Urinary bladder (tissue), 4 donors: ENCODE results near the gene NCBP2L. TPM values are rescaled to one million over a fixed set of nuclear protein-coding genes. Genes with fewer than 3 reads are reported as not detected.

Experiments used
- DNase-seq: peaks from one replicate; pipeline ENCODE4 v3.0.0-alpha.2; 2015; ENCODE audit errors: extremely low spot score
- H3K27ac ChIP-seq: one replicate; pipeline ENCODE4 v1.5.1; 2013; ENCODE audit warnings: low read depth, mild to moderate bottlenecking, moderate library complexity
- H3K36me3 ChIP-seq: one replicate; pipeline ENCODE4 v1.6.1; 2013; ENCODE audit warnings: mild to moderate bottlenecking, moderate library complexity; ENCODE audit not compliant: insufficient read depth
- H3K4me1 ChIP-seq: one replicate; pipeline ENCODE4 v1.6.1; 2013; ENCODE audit warnings: mild to moderate bottlenecking, moderate library complexity; ENCODE audit not compliant: insufficient read depth
- H3K4me3 ChIP-seq: one replicate; pipeline ENCODE4 v1.5.1; 2013; ENCODE audit warnings: low read depth, low read length
- WGBS: extraction: QIAGEN DNeasy Blood & Tissue Kit; methylation state at CpG from one replicate; pipeline ENCODE4 v1.1.7; 2013; 5-methylcytosine and 5-hydroxymethylcytosine counted together
- polyA plus RNA-seq: library from polyadenylated mRNA; stranded (reverse); fragments of 200-250 nt; gene quantifications from one replicate; pipeline ENCODE4 v1.2.3, GENCODE V29; 2013
- total RNA-seq: library from RNA; depleted of rRNA; stranded (reverse); fragments of >200 nt; gene quantifications from one replicate; pipeline ENCODE4 v1.2.3, GENCODE V29; 2014
- donor health status: healthy with polysubstance abuse.
- donor health status: healthy.

Gene NCBP2L
- total and polyA plus RNA-seq, 2 donors: not detected

DNA sequence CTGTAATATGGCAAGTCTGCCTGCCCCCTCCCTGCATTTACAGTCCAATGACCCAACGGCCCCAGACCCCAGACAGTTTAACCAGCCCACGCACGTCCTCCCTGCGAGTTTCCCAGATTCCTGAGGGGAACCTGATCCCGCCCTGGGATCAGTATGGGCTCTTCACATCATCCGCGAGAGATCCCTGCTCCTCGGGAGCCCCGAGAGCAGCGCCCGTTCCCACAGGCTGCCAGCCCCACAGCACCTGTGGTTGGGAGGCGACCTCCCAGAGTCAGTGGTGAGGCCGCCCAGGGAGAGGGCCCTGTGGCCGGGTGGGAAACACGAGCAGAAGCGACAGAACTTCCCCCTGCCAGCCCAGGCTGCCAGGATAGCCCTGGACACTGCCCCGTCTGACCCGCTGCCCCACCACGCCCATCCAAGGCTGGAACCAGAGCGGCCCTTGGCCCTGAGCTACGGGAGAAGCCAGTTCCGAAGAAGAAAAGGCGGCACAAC, 34.8 kb upstream of the NCBP2L start:
- H3K27ac ChIP-seq: peak overlapping the region; percentile 93
- WGBS: 39% methylated on average over 23 of the region's 23 CpGs
- DNase-seq: no peak
- H3K4me3 ChIP-seq: no peak overlapping the region
- H3K4me1 ChIP-seq: peaks cover 2% of the 10 kb centered on the region
- no peaks in the 10 kb centered on the region for H3K36me3 ChIP-seq

GRCh38 chrX:107743995-107744394, 33.5 kb upstream of the NCBP2L start:
- peak overlapping the region; percentile 5 for H3K27ac ChIP-seq
- no peak for DNase-seq
- no peaks in the 10 kb centered on the region for H3K36me3 ChIP-seq
- WGBS: 97% methylated on average over 7 of the region's 7 CpGs
- H3K4me1 ChIP-seq: peaks cover 2% of the 10 kb centered on the region
- H3K4me3 ChIP-seq: no peak overlapping the region

DNA sequence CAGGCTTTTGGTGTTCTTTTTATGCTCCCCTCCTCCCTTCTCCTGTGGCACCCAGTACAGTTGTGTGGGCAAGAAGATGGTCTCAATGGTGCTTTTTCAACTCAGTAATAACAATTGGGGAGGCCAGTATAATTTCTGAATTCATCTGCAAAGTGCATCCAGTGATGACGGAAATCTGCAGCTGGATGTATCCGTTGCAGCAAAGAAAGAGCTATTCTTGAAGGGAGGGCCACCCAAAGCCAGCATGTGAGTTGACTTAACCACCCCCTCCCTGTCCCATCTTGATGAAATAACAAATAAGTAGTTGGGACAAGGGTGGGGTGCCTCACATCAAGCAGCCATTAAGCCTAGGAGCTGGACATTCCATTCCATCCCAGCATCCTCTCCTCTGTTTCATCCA, 32.7 kb upstream of the NCBP2L start:
- Histone ChIP-seq H3K27ac (no peak overlapping the region), H3K4me1 (no peaks in the 10 kb centered on the region), H3K36me3 (no peaks in the 10 kb centered on the region), H3K4me3 (no peak overlapping the region)
- no peak for DNase-seq
- 92% methylated on average over 2 of the region's 2 CpGs for WGBS

- 14% methylated on average over 3 of the region's 3 CpGs for WGBS
- no peak for DNase-seq
- Histone ChIP-seq H3K27ac (peak overlapping the region; percentile 31), H3K4me3 (no peak overlapping the region), H3K4me1 (no peaks in the 10 kb centered on the region), H3K36me3 (no peaks in the 10 kb centered on the region)
These were observed 29.9 kb upstream of the NCBP2L start for GRCh38 chrX:107747596-107748161.

- H3K27ac ChIP-seq: no peak overlapping the region
- WGBS: 56% methylated on average over 6 of the region's 6 CpGs
- H3K4me1 ChIP-seq: no peaks in the 10 kb centered on the region
- no peak overlapping the region for H3K4me3 ChIP-seq
- no peaks in the 10 kb centered on the region for H3K36me3 ChIP-seq
- DNase-seq: no peak
These were observed 29.0 kb upstream of the NCBP2L start for GRCh38 chrX:107748506-107748905.

- Histone ChIP-seq H3K36me3 (no peaks in the 10 kb centered on the region), H3K27ac (no peak overlapping the region), H3K4me1 (no peaks in the 10 kb centered on the region), H3K4me3 (no peak overlapping the region)
- 97% methylated on average over 6 of the region's 6 CpGs for WGBS
- DNase-seq: no peak
These were observed 27.3 kb upstream of the NCBP2L start for GRCh38 chrX:107750263-107750662.

- Histone ChIP-seq H3K4me1 (no peaks in the 10 kb centered on the region), H3K36me3 (no peaks in the 10 kb centered on the region), H3K27ac (no peak overlapping the region), H3K4me3 (no peak overlapping the region)
- WGBS: 78% methylated on average over 7 of the region's 7 CpGs
- no peak for DNase-seq
These were observed 26.6 kb upstream of the NCBP2L start for GRCh38 chrX:107750861-107751445.

DNA sequence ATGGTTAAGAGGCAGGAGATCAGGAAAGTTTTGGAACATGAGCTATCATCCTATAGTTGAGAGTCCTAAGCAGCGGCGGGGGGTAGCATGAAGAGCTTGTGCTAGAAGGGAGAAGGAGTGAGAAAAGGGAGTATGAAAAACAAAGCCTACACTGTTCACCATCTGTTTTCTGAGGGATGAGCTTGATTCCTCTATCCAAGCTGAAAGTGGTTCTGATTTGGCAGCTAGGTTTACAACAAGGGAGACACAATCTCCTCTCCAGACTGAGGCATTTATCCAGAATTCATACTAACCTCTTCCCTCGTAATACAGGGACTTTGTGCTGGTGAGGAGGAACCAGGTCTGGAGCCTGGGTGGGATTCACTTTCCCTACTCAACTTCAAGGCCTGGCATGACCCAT, 25.5 kb upstream of the NCBP2L start:
- no peak for DNase-seq
- Histone ChIP-seq H3K4me1 (no peaks in the 10 kb centered on the region), H3K27ac (no peak overlapping the region), H3K4me3 (no peak overlapping the region), H3K36me3 (peaks cover 2% of the 10 kb centered on the region)
- WGBS: 80% methylated on average over 3 of the region's 3 CpGs

DNA sequence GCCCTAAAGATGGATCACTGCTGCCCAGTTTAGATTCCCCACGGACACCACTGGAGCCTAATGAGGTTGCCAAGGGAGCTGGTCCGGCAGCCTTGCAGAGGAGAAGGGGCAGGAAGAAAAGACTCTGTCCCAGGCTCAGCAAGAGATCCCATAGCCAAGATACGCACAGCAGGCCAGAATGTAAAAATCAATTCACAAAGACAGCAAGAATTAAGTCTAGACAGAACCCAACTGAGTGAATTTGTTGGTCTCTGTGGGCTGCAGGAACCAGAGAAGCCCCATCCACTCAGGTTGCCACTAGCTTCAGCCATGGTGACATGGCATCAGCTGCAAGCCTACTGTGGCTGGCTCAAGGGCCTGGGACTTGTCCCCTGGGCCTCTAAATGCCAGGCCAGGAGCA, 24.8 kb upstream of the NCBP2L start:
- H3K36me3 ChIP-seq: peaks cover 2% of the 10 kb centered on the region
- WGBS: 94% methylated on average over 3 of the region's 3 CpGs
- H3K4me3 ChIP-seq: no peak overlapping the region
- H3K4me1 ChIP-seq: no peaks in the 10 kb centered on the region
- no peak for DNase-seq
- H3K27ac ChIP-seq: no peak overlapping the region

- H3K4me1 ChIP-seq: no peaks in the 10 kb centered on the region
- no peak overlapping the region for H3K27ac ChIP-seq
- 74% methylated on average over 4 of the region's 4 CpGs for WGBS
- DNase-seq: no peak
- H3K4me3 ChIP-seq: no peak overlapping the region
- peaks cover 2% of the 10 kb centered on the region for H3K36me3 ChIP-seq
These were observed 24.3 kb upstream of the NCBP2L start for GRCh38 chrX:107753187-107753586.

GRCh38 chrX:107755721-107756120, 21.8 kb upstream of the NCBP2L start:
- no peak for DNase-seq
- no peaks in the 10 kb centered on the region for H3K4me1 ChIP-seq
- no peak overlapping the region for H3K4me3 ChIP-seq
- H3K27ac ChIP-seq: no peak overlapping the region
- WGBS: 80% methylated on average over 3 of the region's 3 CpGs
- H3K36me3 ChIP-seq: peaks cover 4% of the 10 kb centered on the region

DNA sequence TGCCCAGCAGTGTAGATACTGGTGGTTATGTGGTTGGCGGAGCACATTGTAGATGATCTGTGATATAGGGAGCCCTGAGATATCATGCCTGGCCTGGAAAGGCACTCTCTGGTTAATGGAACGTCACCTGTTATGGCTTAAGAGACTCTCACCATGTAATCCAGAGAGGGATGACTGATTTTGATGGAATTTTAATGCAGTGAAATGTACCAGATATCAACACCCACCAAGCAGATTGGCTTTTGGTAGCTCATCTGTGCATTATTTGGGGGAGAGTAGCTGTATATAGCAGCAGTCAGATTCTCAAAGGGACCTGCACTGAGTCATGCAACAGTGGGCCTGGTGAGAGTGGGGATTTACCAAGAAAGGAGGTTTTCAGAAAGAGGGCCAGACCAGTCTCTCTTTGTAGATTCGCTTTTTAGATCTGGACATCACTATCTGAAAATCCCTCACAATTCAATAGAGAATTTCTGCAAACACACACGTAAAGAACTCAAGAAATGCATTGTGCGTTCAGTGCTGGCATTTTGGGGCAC, 19.2 kb upstream of the NCBP2L start:
- 96% methylated on average over 5 of the region's 5 CpGs for WGBS
- Histone ChIP-seq H3K4me1 (no peaks in the 10 kb centered on the region), H3K4me3 (no peak overlapping the region), H3K36me3 (peaks cover 4% of the 10 kb centered on the region), H3K27ac (no peak overlapping the region)
- DNase-seq: no peak

DNA sequence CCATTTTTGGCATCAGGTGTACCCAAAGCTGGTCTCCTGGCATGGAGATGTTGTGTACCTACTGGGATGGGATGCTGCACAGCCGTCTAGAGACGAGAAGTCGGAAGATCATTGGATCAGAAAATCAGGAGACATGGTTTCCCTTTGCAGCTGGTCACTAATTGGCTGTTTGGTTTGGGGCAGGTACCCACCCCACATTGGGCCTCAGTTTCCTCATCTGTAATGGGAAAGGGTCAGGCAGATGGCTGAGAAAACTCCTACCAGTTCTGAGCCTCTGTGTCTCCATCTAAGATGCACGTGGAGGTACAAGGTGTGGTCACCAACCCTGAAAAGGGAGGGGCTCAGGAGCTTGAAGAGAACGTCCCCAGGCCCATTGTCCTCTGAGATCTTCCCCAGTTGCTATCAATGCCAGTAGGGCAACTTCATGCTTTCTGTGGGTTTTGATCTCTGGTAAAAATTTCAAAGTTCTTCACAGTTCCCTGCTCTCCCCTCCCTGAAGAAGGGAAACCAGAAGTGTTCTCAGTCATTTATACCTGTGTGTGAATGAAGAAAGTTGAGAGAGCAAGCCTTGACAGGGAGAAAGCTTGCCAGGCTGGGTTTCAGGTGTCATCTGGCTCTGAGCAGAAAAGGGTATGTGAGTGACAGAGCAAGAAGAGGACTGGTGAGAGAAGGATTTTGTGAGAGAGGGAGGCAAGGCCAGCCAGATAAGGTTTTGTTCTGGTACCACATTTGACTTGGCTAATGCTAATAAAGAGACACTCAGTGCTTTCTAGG, 17.0 kb upstream of the NCBP2L start:
- H3K27ac ChIP-seq: no peak overlapping the region
- DNase-seq: no peak
- H3K4me3 ChIP-seq: no peak overlapping the region
- no peaks in the 10 kb centered on the region for H3K4me1 ChIP-seq
- WGBS: 95% methylated on average over 5 of the region's 5 CpGs
- H3K36me3 ChIP-seq: peaks cover 4% of the 10 kb centered on the region

GRCh38 chrX:107763647-107764046, 13.9 kb upstream of the NCBP2L start:
- DNase-seq: no peak
- Histone ChIP-seq H3K4me3 (no peak overlapping the region), H3K27ac (no peak overlapping the region), H3K36me3 (peaks cover 4% of the 10 kb centered on the region), H3K4me1 (no peaks in the 10 kb centered on the region)
- WGBS: 100% methylated on average over 1 of the region's 1 CpG
